Upper lobe of left lung (tissue), 6 donors: ENCODE measurements around the gene GDNF. TPM values are rescaled to one million over a fixed set of nuclear protein-coding genes. Genes with fewer than 3 reads are reported as not detected.
"Not testable (repeated sequence)": the region's sequence is repeated elsewhere in the genome, so short reads cannot be mapped to it uniquely, and the experiment has no call there.

Experiments used
- ATAC-seq, 2 donors: fragments of 200-7000 bp; cut with Tn5 transposase; one replicate each; pipeline ENCODE4 v1.9.1; 2022; ENCODE audit warnings: mild to moderate bottlenecking in 2 of 2, moderate library complexity in 2 of 2; ENCODE audit not compliant: low FRiP score in 2 of 2
- DNase-seq, 2 donors: peaks; one replicate each; pipeline ENCODE4 v3.0.0-alpha.2; 2019 to 2020
- H3K27ac ChIP-seq, 4 donors: fragments of 200-600 bp; sonication (generic); one replicate each; pipeline ENCODE4 v1.5.1; 2016 to 2019
- H3K27me3 ChIP-seq, 4 donors: fragments of 200-600 bp; sonication (generic); one replicate each; pipeline ENCODE4 v1.5.1; 2017 to 2019
- H3K36me3 ChIP-seq, 4 donors: fragments of 200-600 bp; sonication (generic); one replicate each; pipeline ENCODE4 v1.5.1; 2016 to 2019
- H3K4me1 ChIP-seq, 4 donors: fragments of 200-600 bp; sonication (generic); one replicate each; pipeline ENCODE4 v1.5.1; 2018 to 2019
- H3K4me3 ChIP-seq, 4 donors: fragments of 200-600 bp; sonication (generic); one replicate each; pipeline ENCODE4 v1.5.1; 2017 to 2019; ENCODE audit warnings: mild to moderate bottlenecking in 2 of 4, moderate library complexity in 1 of 4
- H3K9me3 ChIP-seq, 4 donors: fragments of 200-600 bp; sonication (generic); one replicate each; pipeline ENCODE4 v1.5.1; 2018 to 2019
- EP300 ChIP-seq, 4 donors: sonication (generic); formaldehyde crosslinking; IDR thresholded peaks; one replicate each; pipeline ENCODE4 v1.5.1; 2017; ENCODE audit warnings: antibody characterized with exemption in 4 of 4, control low read depth in 2 of 4
- POLR2A ChIP-seq, 4 donors: fragments of 450-650 bp; IDR thresholded peaks; one replicate each; pipeline ENCODE4 v1.5.1; 2016 to 2017; ENCODE audit warnings: antibody characterized with exemption in 4 of 4, mild to moderate bottlenecking in 2 of 4
- POLR2AphosphoS5 ChIP-seq, 2 donors: sonication (generic); formaldehyde crosslinking; IDR thresholded peaks; one replicate each; pipeline ENCODE4 v1.5.1; 2017; ENCODE audit warnings: antibody characterized with exemption in 2 of 2
- WGBS, 2 donors: methylation state at CpG; one replicate each; pipeline ENCODE4 v1.1.5; 2017 to 2018; 5-methylcytosine and 5-hydroxymethylcytosine counted together
- total RNA-seq, 6 donors: library from RNA; depleted of rRNA in 4 of 6; stranded (reverse); fragments of >200 nt in 4 of 6; gene quantifications; one replicate each; pipeline versions ENCODE4 v1.1.0 to v1.2.1, GENCODE V29; 2016 to 2021
- TF ChIP-seq, protein P1 (sequence below), 6 experiments: fragments of 450-650 bp in 4 of 6; fragments of 200-600 bp in 2 of 6; sonication (generic) in 2 of 6; IDR thresholded peaks; one replicate each; pipeline ENCODE4 v1.5.1; 2016 to 2019; ENCODE audit warnings: antibody characterized with exemption in 6 of 6
- donor health status: DM: no; HTN: no; CAD: no; lungs with moderate emphysema.
- donor health status: DM: no; HTN: yes; CAD: no; lungs with severe emphysema.

The GDNF gene
- total RNA-seq, 6 donors from 2014 or later = 0.15 to 0.20 TPM; not detected in 4

DNA sequence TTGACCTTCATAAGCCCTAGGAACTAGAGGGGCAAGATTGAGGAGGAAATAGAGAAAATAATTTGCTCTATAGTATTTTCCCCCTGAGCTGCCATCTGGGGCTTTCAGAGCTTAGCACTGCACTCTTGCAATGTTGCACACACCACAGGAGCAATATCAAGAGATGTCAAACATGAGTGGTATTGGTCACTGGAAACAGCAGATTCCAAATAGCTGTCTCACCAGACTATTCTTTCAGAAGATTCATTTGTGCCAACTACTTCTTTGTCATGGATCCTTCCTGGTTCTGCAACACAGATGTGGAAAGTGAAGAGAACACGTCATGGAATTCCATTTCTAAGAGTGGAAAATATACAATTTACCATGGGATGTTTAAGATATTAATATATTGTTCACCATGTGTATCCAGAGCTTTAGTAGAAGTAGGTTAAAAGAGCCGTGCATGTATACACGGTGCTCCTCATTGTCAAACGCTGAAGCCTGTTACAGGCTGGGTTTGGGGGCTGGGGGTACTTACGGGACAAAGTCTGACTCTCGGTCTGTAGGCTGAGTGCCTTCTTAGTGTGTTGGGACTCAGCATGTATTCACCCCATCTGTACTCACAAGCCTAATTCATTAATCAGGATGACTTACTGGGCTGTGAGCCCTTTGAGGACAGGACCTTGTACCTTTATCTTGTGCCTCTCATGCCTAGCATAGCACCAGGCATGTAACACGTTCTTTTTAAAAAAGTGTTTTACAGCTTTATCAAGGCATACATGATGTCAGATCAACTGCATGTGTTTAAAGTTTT is 31.4 kb upstream of the GDNF start:
- Histone ChIP-seq H3K27me3 (no peaks in the 10 kb centered on the region), H3K4me1 (no peaks in the 10 kb centered on the region), H3K36me3 (no peaks in the 10 kb centered on the region), H3K9me3 (peaks cover 0 to 3% (median 0%) of the 10 kb centered on the region in 4 donors), H3K27ac (no peak overlapping the region), H3K4me3 (no peak overlapping the region)
- no peak for ATAC-seq
- WGBS, 2 donors = 85 to 86% methylated on average over 7 of the region's 7 CpGs
- DNase-seq = no peak
- TF ChIP-seq POLR2AphosphoS5 (IDR thresholded peaks at IDR 0.05) = no peak
- TF ChIP-seq, protein P1, sequence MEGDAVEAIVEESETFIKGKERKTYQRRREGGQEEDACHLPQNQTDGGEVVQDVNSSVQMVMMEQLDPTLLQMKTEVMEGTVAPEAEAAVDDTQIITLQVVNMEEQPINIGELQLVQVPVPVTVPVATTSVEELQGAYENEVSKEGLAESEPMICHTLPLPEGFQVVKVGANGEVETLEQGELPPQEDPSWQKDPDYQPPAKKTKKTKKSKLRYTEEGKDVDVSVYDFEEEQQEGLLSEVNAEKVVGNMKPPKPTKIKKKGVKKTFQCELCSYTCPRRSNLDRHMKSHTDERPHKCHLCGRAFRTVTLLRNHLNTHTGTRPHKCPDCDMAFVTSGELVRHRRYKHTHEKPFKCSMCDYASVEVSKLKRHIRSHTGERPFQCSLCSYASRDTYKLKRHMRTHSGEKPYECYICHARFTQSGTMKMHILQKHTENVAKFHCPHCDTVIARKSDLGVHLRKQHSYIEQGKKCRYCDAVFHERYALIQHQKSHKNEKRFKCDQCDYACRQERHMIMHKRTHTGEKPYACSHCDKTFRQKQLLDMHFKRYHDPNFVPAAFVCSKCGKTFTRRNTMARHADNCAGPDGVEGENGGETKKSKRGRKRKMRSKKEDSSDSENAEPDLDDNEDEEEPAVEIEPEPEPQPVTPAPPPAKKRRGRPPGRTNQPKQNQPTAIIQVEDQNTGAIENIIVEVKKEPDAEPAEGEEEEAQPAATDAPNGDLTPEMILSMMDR (IDR thresholded peaks at IDR 0.05) = no peak
- TF ChIP-seq EP300 (IDR thresholded peaks at IDR 0.05) = no peak
- no peak for TF ChIP-seq POLR2A (IDR thresholded peaks at IDR 0.05)

DNA sequence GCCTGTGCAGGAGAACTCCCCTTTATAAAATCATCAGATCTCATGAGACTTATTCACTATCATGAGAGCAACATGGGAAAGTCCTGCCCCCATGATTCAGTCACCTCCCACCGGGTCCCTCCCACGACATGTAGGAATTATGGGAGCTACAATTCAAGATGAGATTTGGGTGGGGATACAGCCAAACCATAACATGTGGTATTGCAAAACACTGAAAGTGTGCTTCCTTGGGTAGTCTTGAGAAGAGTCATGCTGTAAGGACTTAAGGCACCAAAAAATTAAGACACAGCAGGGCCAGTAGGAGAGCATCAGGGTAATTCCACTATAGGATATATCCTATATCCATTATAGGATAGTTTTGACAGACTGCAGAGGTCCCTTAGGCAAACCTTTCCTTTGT is 29.4 kb upstream of the GDNF start:
- H3K27ac ChIP-seq = no peak overlapping the region
- H3K4me3 ChIP-seq = no peak overlapping the region
- no peaks in the 10 kb centered on the region for H3K27me3 ChIP-seq
- H3K36me3 ChIP-seq = no peaks in the 10 kb centered on the region
- TF ChIP-seq POLR2A (IDR thresholded peaks at IDR 0.05) (no peak), POLR2AphosphoS5 (IDR thresholded peaks at IDR 0.05) (no peak), EP300 (IDR thresholded peaks at IDR 0.05) (no peak)
- TF ChIP-seq, protein P1 (IDR thresholded peaks at IDR 0.05) = no peak
- H3K9me3 ChIP-seq = peaks cover 0 to 3% (median 0%) of the 10 kb centered on the region in 4 donors
- 75 to 78% methylated on average over 2 of the region's 2 CpGs for WGBS, 2 donors
- DNase-seq = no peak
- H3K4me1 ChIP-seq = no peaks in the 10 kb centered on the region
- ATAC-seq = no peak

DNA sequence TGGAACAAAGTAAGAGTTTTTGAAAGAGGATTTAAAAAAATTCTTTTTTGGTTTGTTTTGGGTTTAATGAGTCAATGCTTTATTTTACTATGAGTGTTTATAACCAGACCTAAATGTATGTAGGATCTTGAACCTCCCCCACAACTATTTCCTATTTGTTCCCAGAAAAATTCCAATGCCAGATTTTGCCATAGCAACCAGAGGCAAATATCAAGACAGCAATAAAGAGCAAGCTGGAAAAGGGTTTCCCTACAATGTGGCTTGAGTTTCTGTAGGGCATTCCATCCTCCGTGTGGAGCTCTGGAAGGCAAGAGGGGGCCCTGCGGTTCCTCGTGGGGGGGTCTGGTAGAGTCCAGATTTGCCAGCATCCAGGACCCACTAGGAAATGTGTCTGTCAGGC is 27.8 kb upstream of the GDNF start:
- ATAC-seq (no peak), DNase-seq (no peak)
- Histone ChIP-seq H3K9me3 (peaks cover 0 to 3% (median 0%) of the 10 kb centered on the region in 4 donors), H3K4me3 (no peak overlapping the region), H3K27me3 (no peaks in the 10 kb centered on the region), H3K36me3 (no peaks in the 10 kb centered on the region), H3K27ac (no peak overlapping the region), H3K4me1 (no peaks in the 10 kb centered on the region)
- TF ChIP-seq, protein P1 (IDR thresholded peaks at IDR 0.05) = no peak
- no peak for TF ChIP-seq EP300 (IDR thresholded peaks at IDR 0.05)
- TF ChIP-seq POLR2AphosphoS5 (IDR thresholded peaks at IDR 0.05) = no peak
- no peak for TF ChIP-seq POLR2A (IDR thresholded peaks at IDR 0.05)
- 44 to 61% methylated on average over 2 to 3 of the region's 3 CpGs for WGBS, 2 donors

DNA sequence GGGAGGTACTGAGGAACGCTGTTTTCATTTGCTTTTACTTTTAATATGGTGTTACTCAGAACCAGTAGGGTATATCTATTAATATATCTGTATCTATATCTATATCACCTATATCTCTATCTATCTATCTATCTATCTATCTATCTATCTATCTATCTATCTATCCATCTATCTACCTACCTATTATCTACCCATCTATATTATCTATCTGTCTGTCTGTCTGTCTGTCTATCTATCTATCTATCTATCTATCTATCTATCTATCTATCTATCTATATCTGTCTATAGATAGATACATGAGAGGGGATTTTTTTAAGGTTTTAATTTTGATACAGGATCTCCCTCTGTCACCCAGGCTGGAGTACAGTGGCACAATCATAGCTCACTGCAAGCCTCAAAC is 23.1 kb upstream of the GDNF start:
- WGBS, 2 donors = 87 to 91% methylated on average over 1 of the region's 1 CpG
- H3K27me3 ChIP-seq, H3K36me3 ChIP-seq, ATAC-seq, DNase-seq, H3K4me3 ChIP-seq, H3K4me1 ChIP-seq, H3K9me3 ChIP-seq, H3K27ac ChIP-seq: not testable (repeated sequence)

DNA sequence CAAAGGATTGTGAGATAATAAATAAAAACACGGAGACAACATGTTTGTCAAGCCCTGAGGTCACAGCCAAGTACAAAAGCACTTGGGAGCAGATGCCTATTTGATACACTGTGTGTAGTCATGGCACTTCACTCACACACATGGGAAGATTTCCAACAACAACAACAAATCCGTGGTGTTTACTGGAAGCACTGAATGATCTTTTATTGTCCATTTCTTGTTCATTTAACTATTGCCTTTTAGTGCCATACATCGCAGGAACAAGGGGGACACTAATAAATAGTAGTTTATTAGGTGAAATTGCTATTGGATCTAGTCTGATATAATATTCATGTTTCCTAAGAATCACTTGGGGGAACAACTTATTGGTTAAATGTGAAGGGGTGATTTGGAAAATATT is 20.4 kb upstream of the GDNF start:
- WGBS, 2 donors = 58 to 66% methylated on average over 3 of the region's 3 CpGs
- Histone ChIP-seq H3K36me3 (no peaks in the 10 kb centered on the region), H3K4me1 (no peaks in the 10 kb centered on the region), H3K4me3 (no peak overlapping the region), H3K27ac (no peak overlapping the region), H3K27me3 (no peaks in the 10 kb centered on the region), H3K9me3 (no peaks in the 10 kb centered on the region)
- no peak for TF ChIP-seq EP300 (IDR thresholded peaks at IDR 0.05)
- no peak for TF ChIP-seq POLR2AphosphoS5 (IDR thresholded peaks at IDR 0.05)
- TF ChIP-seq, protein P1 (IDR thresholded peaks at IDR 0.05) = no peak
- no peak for TF ChIP-seq POLR2A (IDR thresholded peaks at IDR 0.05)
- ATAC-seq (no peak), DNase-seq (no peak)
